ENCODE data around the gene BRINP2.

The BRINP2 gene

DNA sequence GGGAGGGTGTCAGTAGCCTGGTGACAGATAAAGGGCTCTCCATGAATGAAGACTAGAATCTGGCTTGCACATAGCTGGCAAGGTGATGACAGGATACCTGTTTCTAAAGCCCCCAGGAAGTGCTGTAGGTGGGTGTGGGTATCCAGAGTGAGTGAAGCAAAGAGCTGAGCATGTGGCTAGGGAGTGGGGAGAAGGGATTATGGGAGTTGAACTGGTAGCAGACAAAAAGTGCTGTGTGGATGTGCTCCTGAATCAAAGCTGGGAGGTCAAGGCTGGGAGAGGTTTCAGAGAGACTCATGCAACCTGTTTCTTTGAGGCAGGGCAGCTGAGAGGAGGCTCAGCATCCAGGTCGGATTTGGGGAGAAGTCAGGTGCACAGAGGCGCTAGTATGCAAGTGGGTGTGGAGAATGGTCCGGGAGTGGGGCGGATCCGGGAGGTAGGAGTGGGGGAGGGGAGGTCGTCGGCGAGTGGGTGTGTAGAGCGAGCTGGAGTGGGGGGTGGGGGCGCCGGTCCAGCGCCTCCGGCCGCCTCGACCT, 6.8 kb upstream of the BRINP2 start:
- no peak for DNase-seq (ENCODE audit: low read depth)
- TF ChIP-seq, protein P1, sequence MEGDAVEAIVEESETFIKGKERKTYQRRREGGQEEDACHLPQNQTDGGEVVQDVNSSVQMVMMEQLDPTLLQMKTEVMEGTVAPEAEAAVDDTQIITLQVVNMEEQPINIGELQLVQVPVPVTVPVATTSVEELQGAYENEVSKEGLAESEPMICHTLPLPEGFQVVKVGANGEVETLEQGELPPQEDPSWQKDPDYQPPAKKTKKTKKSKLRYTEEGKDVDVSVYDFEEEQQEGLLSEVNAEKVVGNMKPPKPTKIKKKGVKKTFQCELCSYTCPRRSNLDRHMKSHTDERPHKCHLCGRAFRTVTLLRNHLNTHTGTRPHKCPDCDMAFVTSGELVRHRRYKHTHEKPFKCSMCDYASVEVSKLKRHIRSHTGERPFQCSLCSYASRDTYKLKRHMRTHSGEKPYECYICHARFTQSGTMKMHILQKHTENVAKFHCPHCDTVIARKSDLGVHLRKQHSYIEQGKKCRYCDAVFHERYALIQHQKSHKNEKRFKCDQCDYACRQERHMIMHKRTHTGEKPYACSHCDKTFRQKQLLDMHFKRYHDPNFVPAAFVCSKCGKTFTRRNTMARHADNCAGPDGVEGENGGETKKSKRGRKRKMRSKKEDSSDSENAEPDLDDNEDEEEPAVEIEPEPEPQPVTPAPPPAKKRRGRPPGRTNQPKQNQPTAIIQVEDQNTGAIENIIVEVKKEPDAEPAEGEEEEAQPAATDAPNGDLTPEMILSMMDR (IDR thresholded peaks at IDR 0.05; ENCODE audit: control insufficient read depth, insufficient read depth, low read depth, low read length, missing control alignments), result no peak
- H3K4me3 ChIP-seq (ENCODE audit: control insufficient read depth, low read depth, low read length), result peak overlapping the region; percentile 8

DNA sequence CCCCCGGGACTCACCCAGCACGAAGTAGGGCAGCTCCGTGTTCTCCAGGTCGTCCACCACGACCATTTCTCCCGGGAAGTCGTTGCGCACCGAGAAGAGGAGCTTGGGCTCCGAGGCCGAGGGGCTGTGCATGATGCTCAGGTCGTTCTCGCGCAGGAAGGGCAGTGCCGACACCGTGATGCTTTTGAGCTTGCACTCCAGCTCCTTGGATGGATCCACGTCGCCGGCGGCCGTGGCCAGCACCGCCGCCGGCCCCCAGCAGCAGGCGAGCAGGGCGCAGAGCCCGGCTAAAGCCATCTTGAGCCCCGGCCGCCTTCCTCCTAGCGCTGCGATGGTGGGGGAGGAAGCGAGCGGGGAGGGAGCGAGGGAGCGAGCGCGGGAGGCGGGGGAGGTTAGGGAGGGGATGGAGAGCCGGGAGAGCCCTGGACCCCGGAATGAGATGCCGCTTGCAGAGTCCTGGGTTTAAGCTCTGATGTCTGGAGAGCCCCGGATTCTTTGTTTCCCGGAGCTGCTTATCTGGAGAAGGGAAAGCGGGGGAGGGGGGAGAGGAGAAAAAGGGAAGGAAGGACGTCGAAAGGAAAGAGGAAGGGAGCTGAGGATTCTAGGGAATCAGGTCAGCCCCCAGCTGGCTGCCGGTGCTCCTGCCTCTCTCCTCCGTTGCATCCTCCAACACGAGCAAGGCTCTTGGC, 6.2 kb upstream of the BRINP2 start, which contains the start of gene ASTN1:
Gene ASTN1, minus strand, starts transcription at position 333 of the 689 bp plus-strand sequence. Its CDS starts 36 bp downstream, at position 297.
- no peak for DNase-seq (ENCODE audit: low read depth)
- peak within 1 kb of the TSS; percentile 15 for H3K4me3 ChIP-seq (ENCODE audit: control insufficient read depth, low read depth, low read length)
- TF ChIP-seq, protein P1 (IDR thresholded peaks at IDR 0.05; ENCODE audit: control insufficient read depth, insufficient read depth, low read depth, low read length, missing control alignments), result no peak

DNA sequence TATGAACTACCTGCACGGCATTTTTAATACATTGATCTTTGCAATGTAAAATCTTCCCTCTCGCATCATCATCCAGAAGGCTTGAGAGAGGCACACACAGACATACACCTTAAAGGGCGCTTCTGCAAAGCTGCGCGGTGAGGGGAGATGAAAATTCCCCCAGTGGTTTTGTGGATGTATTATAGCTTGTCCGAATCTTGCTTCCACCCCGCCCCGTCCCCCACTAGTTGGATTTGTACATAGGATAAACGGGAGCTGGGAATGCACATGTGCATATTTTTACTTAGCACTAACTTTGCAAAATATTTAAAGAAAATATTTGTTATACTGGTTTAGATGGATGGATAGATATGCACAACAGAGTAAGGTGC, 5.7 kb upstream of the BRINP2 start:
- TF ChIP-seq, protein P1 (IDR thresholded peaks at IDR 0.05; ENCODE audit: control insufficient read depth, insufficient read depth, low read depth, low read length, missing control alignments), result no peak
- no peak for DNase-seq (ENCODE audit: low read depth)
- no peak overlapping the region for H3K4me3 ChIP-seq (ENCODE audit: control insufficient read depth, low read depth, low read length)

DNA sequence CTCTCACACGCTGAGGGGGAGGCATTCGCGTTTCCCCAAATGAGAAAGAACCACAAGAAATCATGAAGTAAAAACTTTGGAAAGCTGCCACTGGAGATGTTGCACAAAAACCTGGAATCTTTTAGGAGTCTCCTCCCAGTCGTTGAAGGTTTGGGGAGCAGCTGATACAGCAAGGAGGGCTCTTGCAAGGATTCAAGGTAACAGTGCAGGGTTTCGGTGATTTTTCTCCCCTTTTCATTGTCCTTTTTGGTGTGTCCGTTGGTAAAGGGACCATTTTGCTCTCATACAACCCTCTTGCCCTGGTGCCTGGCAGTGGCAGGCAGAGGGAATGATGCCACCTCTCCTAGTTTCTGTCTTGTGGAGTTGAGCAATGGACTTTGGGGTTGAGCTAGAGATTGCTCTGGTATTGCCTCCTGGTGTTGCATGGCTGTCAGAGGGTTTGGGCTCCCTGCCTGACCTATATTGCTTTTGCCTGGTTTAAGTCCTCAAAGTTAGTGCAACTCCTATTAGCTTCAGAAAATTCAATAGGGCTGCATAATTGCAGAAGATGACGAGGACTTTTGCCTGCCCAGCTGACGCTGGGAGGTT, 872 bp downstream of the BRINP2 start:
- H3K4me3 ChIP-seq (ENCODE audit: control insufficient read depth, low read depth, low read length), result no peak overlapping the region
- no peak for DNase-seq (ENCODE audit: low read depth)
- TF ChIP-seq, protein P1 (IDR thresholded peaks at IDR 0.05; ENCODE audit: control insufficient read depth, insufficient read depth, low read depth, low read length, missing control alignments), result no peak

DNA sequence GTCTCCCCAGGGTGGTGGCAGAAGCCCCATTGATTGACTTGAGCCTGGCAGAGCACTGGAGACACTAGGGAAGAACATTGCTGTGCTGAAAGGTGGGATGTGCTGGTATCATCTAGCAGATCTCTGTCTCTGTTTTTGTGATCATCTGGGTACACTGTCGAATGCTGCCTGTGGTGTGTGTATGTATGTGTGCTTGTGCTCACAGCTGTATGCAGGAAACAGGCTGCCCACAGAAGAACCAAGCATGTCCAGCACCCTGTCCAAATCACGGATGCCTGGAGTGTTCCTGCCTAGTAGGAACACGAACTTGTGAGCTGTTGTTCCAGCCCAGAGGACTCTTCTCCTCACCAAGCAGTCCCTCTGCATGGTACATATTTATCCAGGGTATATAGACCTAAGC, 1.5 kb downstream of the BRINP2 start:
- no peak overlapping the region for H3K4me3 ChIP-seq (ENCODE audit: control insufficient read depth, low read depth, low read length)
- TF ChIP-seq, protein P1 (IDR thresholded peaks at IDR 0.05; ENCODE audit: control insufficient read depth, insufficient read depth, low read depth, low read length, missing control alignments), result no peak
- no peak for DNase-seq (ENCODE audit: low read depth)

DNA sequence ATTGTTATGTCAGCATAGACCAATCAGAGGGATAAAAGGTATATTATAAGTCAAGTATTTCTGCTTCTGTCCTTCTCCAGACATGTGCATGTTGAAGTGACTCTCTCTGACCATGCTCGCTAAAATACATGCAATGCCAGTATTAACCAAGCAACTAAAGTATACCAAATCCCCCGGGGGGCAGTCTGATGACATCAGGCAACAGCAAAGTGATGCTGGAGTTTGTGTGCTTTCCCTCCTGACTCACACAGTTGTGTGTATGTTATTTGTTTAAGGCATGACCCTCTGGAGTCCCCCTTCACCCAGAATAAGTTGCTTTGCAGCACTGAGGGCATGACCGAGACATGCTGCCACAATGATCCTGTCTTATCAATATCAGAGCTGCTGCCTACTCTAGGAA, 2.1 kb downstream of the BRINP2 start:
- no peak for DNase-seq (ENCODE audit: low read depth)

More for the DNA sequence above, 2.1 kb downstream of the BRINP2 start:
- no peak overlapping the region for H3K4me3 ChIP-seq (ENCODE audit: control insufficient read depth, low read depth, low read length)
- TF ChIP-seq, protein P1 (IDR thresholded peaks at IDR 0.05; ENCODE audit: control insufficient read depth, insufficient read depth, low read depth, low read length, missing control alignments), result no peak

Data from AG09309 (cell line).